ENCODE data around the gene CD300C.

DNA sequence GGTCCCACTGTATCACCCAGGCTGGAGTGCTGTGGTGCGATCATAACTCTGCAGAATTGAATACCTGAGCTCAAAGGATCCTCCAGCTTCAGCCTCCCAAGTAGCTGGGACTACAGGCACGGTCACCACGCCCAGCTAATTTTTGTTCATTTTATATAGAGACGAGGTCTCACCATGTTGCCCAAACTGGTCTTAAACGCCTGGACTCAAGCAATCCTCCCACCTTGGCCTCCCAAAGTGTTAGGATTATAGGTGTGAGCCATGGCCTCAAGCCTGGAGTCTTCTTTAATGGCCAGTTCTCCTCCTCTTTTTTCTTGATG, 15.1 kb downstream of the CD300C start:
- no peak for TF ChIP-seq CTCF (IDR thresholded peaks at IDR 0.05)
- no peak for TF ChIP-seq POLR2A (IDR thresholded peaks at IDR 0.05)
